Activated CD4-positive, alpha-beta T cell treated with anti-CD3 and anti-CD28 coated beads for 36 hours (primary cell): ENCODE data around the gene MRPL33. TPM values are rescaled to one million over a fixed set of nuclear protein-coding genes. Genes with fewer than 3 reads are reported as not detected.

Experiments
- total RNA-seq, 2 experiments: library from RNA; stranded (reverse); gene quantifications; one replicate each; pipeline ENCODE4 v1.2.3, GENCODE V29; 2021

Gene MRPL33
- total RNA-seq, 2 experiments from 2014 or later: 44.7 to 68.0 TPM

Other genes starting within 250 kb of the MRPL33 start
- 10 to 100 TPM; 31.8 to 34.5 TPM for gene ZNF512, start 188.7 kb upstream of the MRPL33 start, total RNA-seq
- gene CCDC121, start 142.7 kb upstream of the MRPL33 start, total RNA-seq: under 1 TPM; 0.11 to 0.44 TPM
- 10 to 100 TPM; 45.6 to 63.9 TPM for gene GPN1, start 142.7 kb upstream of the MRPL33 start, total RNA-seq
- 10 to 100 TPM; 23.7 to 26.1 TPM for gene SUPT7L, start 108.1 kb upstream of the MRPL33 start, total RNA-seq
- 10 to 100 TPM; 23.8 to 25.3 TPM for gene SLC4A1AP, start 107.8 kb upstream of the MRPL33 start, total RNA-seq
- 1 to 10 TPM; 4.6 to 6.4 TPM for gene RBKS, start 118.7 kb downstream of the MRPL33 start, total RNA-seq
- 10 to 100 TPM; 58.4 to 81.1 TPM for gene BABAM2, start 119.0 kb downstream of the MRPL33 start, total RNA-seq